Measurements from ENCODE around the gene CD55.

CD55 gene

DNA sequence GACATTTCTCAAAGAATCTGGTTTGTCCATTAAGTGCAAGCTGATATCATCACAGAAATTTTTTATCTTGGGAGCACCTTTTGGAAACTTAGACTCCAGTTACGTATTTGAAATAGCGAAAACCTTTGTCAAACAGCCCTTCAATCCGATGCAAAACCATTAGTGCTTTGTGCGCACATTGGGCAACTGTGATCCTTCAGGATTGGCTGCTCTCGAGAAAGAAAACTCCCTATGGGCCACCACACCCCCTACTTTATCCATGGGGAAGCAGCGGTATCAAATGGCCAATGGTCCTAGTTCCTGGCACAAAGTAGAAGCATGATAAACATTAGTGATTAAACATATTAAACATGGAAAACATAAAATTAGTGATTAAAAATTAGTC lies 16.0 kb upstream of the CD55 start:
- TF ChIP-seq, protein P1, sequence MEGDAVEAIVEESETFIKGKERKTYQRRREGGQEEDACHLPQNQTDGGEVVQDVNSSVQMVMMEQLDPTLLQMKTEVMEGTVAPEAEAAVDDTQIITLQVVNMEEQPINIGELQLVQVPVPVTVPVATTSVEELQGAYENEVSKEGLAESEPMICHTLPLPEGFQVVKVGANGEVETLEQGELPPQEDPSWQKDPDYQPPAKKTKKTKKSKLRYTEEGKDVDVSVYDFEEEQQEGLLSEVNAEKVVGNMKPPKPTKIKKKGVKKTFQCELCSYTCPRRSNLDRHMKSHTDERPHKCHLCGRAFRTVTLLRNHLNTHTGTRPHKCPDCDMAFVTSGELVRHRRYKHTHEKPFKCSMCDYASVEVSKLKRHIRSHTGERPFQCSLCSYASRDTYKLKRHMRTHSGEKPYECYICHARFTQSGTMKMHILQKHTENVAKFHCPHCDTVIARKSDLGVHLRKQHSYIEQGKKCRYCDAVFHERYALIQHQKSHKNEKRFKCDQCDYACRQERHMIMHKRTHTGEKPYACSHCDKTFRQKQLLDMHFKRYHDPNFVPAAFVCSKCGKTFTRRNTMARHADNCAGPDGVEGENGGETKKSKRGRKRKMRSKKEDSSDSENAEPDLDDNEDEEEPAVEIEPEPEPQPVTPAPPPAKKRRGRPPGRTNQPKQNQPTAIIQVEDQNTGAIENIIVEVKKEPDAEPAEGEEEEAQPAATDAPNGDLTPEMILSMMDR (IDR thresholded peaks at IDR 0.05; ENCODE audit: low read depth, low read length): no peak
- DNase-seq (ENCODE audit: extremely low read depth, low read depth): no peak

DNA sequence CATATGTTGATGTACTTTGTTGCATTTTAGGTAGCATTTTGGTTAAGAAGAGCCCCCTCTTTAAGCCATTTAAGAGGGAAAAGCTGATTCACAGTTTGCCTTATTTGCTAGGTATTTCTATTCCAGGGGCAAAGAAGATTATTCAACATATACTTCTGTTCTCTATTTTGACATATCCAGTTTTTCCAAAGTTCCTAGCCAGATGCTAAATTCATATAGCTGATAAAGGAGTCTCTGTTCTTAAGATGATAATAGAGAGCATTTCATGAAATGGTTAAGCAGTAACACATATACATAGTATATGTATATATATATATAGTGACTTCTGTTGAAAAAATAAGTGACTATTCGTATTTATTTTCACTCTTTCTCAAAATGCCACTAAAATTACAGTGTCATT lies 15.5 kb upstream of the CD55 start:
- no peak for DNase-seq (ENCODE audit: extremely low read depth, low read depth)
- TF ChIP-seq, protein P1 (IDR thresholded peaks at IDR 0.05; ENCODE audit: low read depth, low read length): no peak

DNA sequence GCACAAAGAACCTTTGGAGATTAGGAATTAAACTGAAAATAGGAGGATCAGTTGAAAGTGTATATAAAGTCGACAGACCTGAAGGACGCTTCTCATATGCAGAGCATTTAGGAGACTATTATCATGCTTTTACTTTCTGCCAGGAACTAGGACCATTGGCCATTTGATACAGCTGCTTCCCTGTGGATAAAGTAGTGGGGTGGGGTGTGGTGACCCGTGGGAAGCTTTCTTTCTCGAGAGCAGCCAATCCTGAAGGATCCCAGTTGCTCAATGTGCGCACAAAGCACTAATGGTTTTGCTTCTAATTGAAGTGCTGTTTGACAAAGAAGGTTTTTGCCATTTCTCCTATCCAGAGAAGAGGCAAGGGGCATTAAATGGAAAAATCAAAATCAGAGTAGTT lies 14.9 kb upstream of the CD55 start:
- no peak for DNase-seq (ENCODE audit: extremely low read depth, low read depth)
- TF ChIP-seq, protein P1 (IDR thresholded peaks at IDR 0.05; ENCODE audit: low read depth, low read length): no peak

DNA sequence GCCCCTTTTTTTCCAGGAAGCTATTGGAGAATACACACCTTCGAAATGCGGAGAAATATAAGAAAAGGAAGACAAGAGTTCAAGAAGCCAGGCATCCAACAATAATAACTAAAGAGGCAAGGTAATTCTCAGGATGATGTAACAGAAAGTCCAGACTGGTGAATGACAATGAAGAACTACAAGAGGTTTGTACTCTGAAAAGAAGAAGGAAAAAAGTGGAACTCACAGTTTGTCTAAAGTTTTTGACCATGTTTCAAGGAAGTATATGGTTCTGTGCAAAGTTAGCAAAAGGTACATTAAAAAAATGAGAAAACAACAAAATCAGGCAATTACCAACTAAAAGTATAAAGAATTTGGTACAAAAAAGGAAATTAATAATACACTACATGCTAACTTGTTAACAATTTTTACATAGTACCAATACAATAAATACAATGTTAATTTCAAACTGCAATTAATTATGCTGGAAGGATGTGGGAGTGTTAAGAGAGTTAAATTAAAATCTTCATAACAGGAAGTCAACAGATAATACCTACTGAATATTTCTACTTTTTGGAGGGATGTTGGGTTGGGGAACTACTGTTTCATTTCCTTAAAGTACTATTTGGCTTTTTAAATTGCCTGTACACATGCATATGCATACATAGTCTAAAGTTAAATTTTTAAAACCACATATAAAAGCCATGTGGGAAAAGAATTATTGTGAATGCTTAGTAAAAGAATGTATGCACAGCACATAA lies 12.9 kb upstream of the CD55 start:
- TF ChIP-seq, protein P1 (IDR thresholded peaks at IDR 0.05; ENCODE audit: low read depth, low read length): no peak
- DNase-seq (ENCODE audit: extremely low read depth, low read depth): no peak

DNA sequence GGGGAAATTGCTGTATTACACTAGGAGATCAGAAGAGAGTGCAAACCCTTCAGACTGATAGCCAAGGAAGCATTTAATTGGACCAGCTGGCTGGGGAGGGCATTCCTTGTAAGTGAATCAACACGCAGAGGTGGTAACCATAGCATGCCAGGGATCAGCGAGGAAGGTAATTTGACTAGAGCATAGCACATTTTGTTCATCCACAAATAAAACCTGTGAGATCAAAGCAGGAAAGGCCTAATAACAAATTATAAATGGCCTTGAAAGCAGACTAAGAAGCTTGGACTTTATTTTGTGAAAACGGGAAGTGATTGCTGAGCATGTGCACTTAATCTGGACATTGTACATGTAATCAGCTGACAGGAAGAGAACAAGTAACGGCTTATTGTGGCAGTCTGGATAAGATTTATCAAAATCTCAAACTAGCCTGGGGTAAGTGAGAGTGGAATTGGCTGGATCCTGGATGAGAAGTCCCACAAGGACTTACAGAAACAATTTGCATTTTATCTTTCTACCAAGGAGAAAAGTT lies 11.7 kb upstream of the CD55 start:
- DNase-seq (ENCODE audit: extremely low read depth, low read depth): no peak
- TF ChIP-seq, protein P1 (IDR thresholded peaks at IDR 0.05; ENCODE audit: low read depth, low read length): no peak

DNA sequence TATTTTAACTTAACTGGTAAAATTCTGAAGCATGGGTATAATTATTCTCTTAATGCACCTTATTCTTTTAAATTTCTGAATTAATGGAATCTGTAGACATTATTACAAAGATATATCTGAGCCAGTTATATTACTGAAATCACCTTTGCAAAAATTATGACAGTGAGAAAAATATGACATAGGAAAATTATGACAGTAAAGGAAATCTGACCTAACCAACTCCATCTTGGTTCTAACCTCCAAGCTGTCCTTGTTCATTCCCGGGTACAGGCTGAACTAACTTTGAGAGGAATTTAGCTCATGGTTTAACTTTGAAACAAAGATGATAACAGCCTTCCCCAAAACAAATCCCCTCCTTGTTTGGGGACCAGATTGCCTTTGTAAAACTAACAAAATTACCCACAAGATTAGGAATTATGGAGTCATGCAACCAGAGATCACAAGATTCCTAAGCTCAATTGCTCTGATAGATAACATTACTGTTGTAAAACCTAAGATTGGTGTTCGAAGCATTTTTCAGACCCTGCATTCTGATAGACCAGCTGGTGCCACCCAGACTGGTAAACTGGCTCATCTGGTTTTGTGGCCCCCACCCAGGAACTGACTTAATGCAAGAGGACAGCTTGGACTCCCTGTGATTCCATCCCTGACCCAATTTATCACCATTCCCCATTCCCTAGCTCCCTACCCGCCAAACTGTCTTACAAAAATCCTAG lies 9.4 kb upstream of the CD55 start:
- TF ChIP-seq, protein P1 (IDR thresholded peaks at IDR 0.05; ENCODE audit: low read depth, low read length): no peak
- DNase-seq (ENCODE audit: extremely low read depth, low read depth): no peak

DNA sequence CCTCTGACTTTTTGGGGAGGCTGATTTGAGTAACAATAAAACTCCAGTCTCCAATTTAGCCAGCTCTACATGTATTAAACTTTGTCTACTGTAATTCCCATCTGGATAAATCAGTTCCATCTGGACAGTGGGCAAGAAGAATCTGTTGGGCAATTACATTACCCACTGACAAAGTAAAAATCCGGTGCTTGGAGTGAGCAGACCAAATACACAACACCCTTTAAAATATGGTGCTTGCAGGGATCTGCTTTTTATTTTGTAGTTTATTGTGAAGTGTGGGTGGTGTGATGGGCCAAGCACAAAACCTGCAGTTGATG lies 8.9 kb upstream of the CD55 start:
- DNase-seq (ENCODE audit: extremely low read depth, low read depth): peak; percentile 51
- TF ChIP-seq, protein P1 (IDR thresholded peaks at IDR 0.05; ENCODE audit: low read depth, low read length): no peak

All from AG09319 (cell line).